Measurements from ENCODE around the gene TSPYL6.

DNA sequence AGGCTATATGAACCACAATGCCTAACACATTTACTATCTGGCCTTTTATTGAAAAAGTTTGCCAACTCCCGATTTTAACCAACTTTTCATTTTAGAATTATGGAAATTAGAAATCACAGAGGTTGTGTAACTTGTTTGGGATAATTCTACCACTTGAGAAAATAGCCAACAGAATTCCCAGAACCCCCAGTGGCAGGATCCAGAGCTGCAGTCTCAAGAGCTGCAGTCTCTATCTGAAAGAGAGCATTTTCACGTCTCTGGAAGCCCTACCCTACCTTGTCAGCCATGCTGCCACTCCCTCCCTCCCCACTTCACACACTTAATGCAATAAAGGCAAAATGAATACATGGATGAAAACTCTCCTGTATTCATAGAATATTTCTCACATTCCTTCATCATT, 23.4 kb upstream of the TSPYL6 start:
- TF ChIP-seq CTCF (IDR thresholded peaks at IDR 0.05; ENCODE audit: low read depth, low read length, poor library complexity, severe bottlenecking) = no peak
- TF ChIP-seq EZH2phosphoT487 (IDR thresholded peaks at IDR 0.05; ENCODE audit: borderline replicate concordance, low read length) = no peak
